HG03039 (cell line): ENCODE data around the gene IZUMO3.
"Not testable (repeated sequence)": the region's sequence is repeated elsewhere in the genome, so short reads cannot be mapped to it uniquely, and the experiment has no call there.

Source experiments
- ATAC-seq: cut with Tn5 transposase; IDR thresholded peaks from one replicate; pipeline ENCODE4 v1.9.1; 2021; ENCODE audit warnings: mild to moderate bottlenecking, moderate library complexity; ENCODE audit not compliant: unreplicated experiment

IZUMO3 gene

GRCh38 chr9:24545847-24546522, at the start of gene IZUMO3:
Gene IZUMO3 (minus strand): TSS chr9:24545897. CDS start chr9:24545649, 248 bp downstream.
- no peak for ATAC-seq

GRCh38 chr9:24594234-24594850, 48.6 kb upstream of the IZUMO3 start:
- ATAC-seq = no peak

GRCh38 chr9:24590432-24590831, 44.7 kb upstream of the IZUMO3 start:
- ATAC-seq = no peak

GRCh38 chr9:24587883-24588282, 42.2 kb upstream of the IZUMO3 start:
- ATAC-seq = no peak

- no peak for ATAC-seq
These were observed 36.7 kb upstream of the IZUMO3 start for GRCh38 chr9:24582146-24583126.

- ATAC-seq = not testable (repeated sequence)
These were observed 34.3 kb upstream of the IZUMO3 start for GRCh38 chr9:24580005-24580404.

- no peak for ATAC-seq
These were observed 26.7 kb upstream of the IZUMO3 start for GRCh38 chr9:24572406-24572805.

- ATAC-seq = no peak
These were observed 16.3 kb upstream of the IZUMO3 start for GRCh38 chr9:24561957-24562356.

GRCh38 chr9:24553183-24553552, 7.5 kb upstream of the IZUMO3 start:
- no peak for ATAC-seq

- ATAC-seq = no peak
These were observed 7.0 kb upstream of the IZUMO3 start for GRCh38 chr9:24552526-24553182.

- ATAC-seq = no peak
These were observed 412 bp downstream of the IZUMO3 start for GRCh38 chr9:24545285-24545684.

GRCh38 chr9:24518545-24518944, 27.2 kb downstream of the IZUMO3 start:
- no peak for ATAC-seq

- no peak for ATAC-seq
These were observed 29.2 kb downstream of the IZUMO3 start for GRCh38 chr9:24516463-24516862.

GRCh38 chr9:24509850-24510249, 35.8 kb downstream of the IZUMO3 start:
- ATAC-seq = no peak

- ATAC-seq = no peak
These were observed 41.2 kb downstream of the IZUMO3 start for GRCh38 chr9:24504521-24504920.

GRCh38 chr9:24502206-24502937, 43.3 kb downstream of the IZUMO3 start:
- no peak for ATAC-seq

- ATAC-seq = no peak
These were observed 44.9 kb downstream of the IZUMO3 start for GRCh38 chr9:24500761-24501160.

- no peak for ATAC-seq
These were observed 47.1 kb downstream of the IZUMO3 start for GRCh38 chr9:24498632-24499031.

GRCh38 chr9:24497671-24498070, 48.0 kb downstream of the IZUMO3 start:
- ATAC-seq = no peak
